ENCODE results near the gene GPC6.

Gene GPC6

GRCh38 chr13:93976528-93976927 is 749.9 kb downstream of the GPC6 start:
- DNase-seq (ENCODE audit: low spot score), result no peak

- no peak for DNase-seq (ENCODE audit: low spot score)
Observed at GRCh38 chr13:93977986-93978385, 751.4 kb downstream of the GPC6 start.

- no peak for DNase-seq (ENCODE audit: low spot score)
Observed at GRCh38 chr13:93981426-93981977, 754.9 kb downstream of the GPC6 start.

GRCh38 chr13:93982179-93982918 is 755.7 kb downstream of the GPC6 start:
- no peak for DNase-seq (ENCODE audit: low spot score)

- DNase-seq (ENCODE audit: low spot score), result no peak
Observed at GRCh38 chr13:93984052-93984451, 757.4 kb downstream of the GPC6 start.

GRCh38 chr13:93984876-93985275 is 758.3 kb downstream of the GPC6 start:
- no peak for DNase-seq (ENCODE audit: low spot score)

- no peak for DNase-seq (ENCODE audit: low spot score)
Observed at GRCh38 chr13:93987458-93987857, 760.9 kb downstream of the GPC6 start.

GRCh38 chr13:93991569-93991968 is 765.0 kb downstream of the GPC6 start:
- no peak for DNase-seq (ENCODE audit: low spot score)

- DNase-seq (ENCODE audit: low spot score), result no peak
Observed at GRCh38 chr13:93996481-93996880, 769.9 kb downstream of the GPC6 start.

GRCh38 chr13:94006296-94006695 is 779.7 kb downstream of the GPC6 start:
- no peak for DNase-seq (ENCODE audit: low spot score)

GRCh38 chr13:94007072-94007471 is 780.5 kb downstream of the GPC6 start:
- DNase-seq (ENCODE audit: low spot score), result no peak

- DNase-seq (ENCODE audit: low spot score), result no peak
Observed at GRCh38 chr13:94009701-94010100, 783.1 kb downstream of the GPC6 start.

GRCh38 chr13:94014461-94014860 is 787.9 kb downstream of the GPC6 start:
- no peak for DNase-seq (ENCODE audit: low spot score)

GRCh38 chr13:94020426-94020825 is 793.8 kb downstream of the GPC6 start:
- DNase-seq (ENCODE audit: low spot score), result no peak

GRCh38 chr13:94020833-94021232 is 794.2 kb downstream of the GPC6 start:
- DNase-seq (ENCODE audit: low spot score), result no peak

- DNase-seq (ENCODE audit: low spot score), result no peak
Observed at GRCh38 chr13:94028234-94028633, 801.6 kb downstream of the GPC6 start.

- DNase-seq (ENCODE audit: low spot score), result no peak
Observed at GRCh38 chr13:94028650-94029049, 802.0 kb downstream of the GPC6 start.

- no peak for DNase-seq (ENCODE audit: low spot score)
Observed at GRCh38 chr13:94030415-94031119, 804.0 kb downstream of the GPC6 start.

- DNase-seq (ENCODE audit: low spot score), result no peak
Observed at GRCh38 chr13:94031609-94032008, 805.0 kb downstream of the GPC6 start.

- DNase-seq (ENCODE audit: low spot score), result no peak
Observed at GRCh38 chr13:94033098-94033497, 806.5 kb downstream of the GPC6 start.

GRCh38 chr13:94033830-94034642 is 807.4 kb downstream of the GPC6 start:
- no peak for DNase-seq (ENCODE audit: low spot score)

- DNase-seq (ENCODE audit: low spot score), result no peak
Observed at GRCh38 chr13:94050039-94050438, 823.4 kb downstream of the GPC6 start.

- no peak for DNase-seq (ENCODE audit: low spot score)
Observed at GRCh38 chr13:94050686-94051085, 824.1 kb downstream of the GPC6 start.

Measured in CD4-positive, alpha-beta T cell treated with Interleukin-15 for 4 hours (primary cell).